Measurements from ENCODE around the gene IFITM2. TPM values are rescaled to one million over a fixed set of nuclear protein-coding genes. Genes with fewer than 3 reads are reported as not detected.

Gene IFITM2
- total and polyA plus RNA-seq, 4 donors, result 8.5 to 1,441 (median 404) TPM

- Histone ChIP-seq H3K36me3 (ENCODE audit: control insufficient read depth in 4 of 4, insufficient read depth in 3 of 4, low read depth in 1 of 4, low read length in 3 of 4) (peaks cover 0 to 2% (median 0%) of the 10 kb centered on the region in 4 donors), H3K9me3 (ENCODE audit: control insufficient read depth in 4 of 4, low read length in 3 of 4) (no peaks in the 10 kb centered on the region), H3K4me3 (ENCODE audit: low read depth in 1 of 3, low read length in 3 of 3) (no peak overlapping the region), H3K9ac (ENCODE audit: low read depth in 1 of 2, low read length in 2 of 2) (no peak overlapping the region), H3K27ac (ENCODE audit: low read depth in 1 of 2, low read length in 2 of 2) (no peak overlapping the region), H3K4me1 (ENCODE audit: control insufficient read depth in 4 of 4, insufficient read depth in 4 of 4, low read length in 3 of 4) (peaks cover 0 to 19% (median 11%) of the 10 kb centered on the region in 4 donors), H3K27me3 (ENCODE audit: control insufficient read depth in 4 of 4, insufficient read depth in 4 of 4, low read length in 3 of 4) (no peaks in the 10 kb centered on the region)
- DNase-seq (ENCODE audit: low spot score), result no peak
- 95% methylated on average over 44 of the region's 44 CpGs for WGBS
- TF ChIP-seq REST (IDR thresholded peaks at IDR 0.05), result no peak
- no peak for TF ChIP-seq CTCF (IDR thresholded peaks at IDR 0.05; ENCODE audit: low read depth, low read length, missing input control)
- TF ChIP-seq FOXA2 (IDR thresholded peaks at IDR 0.05), result no peak
- TF ChIP-seq YY1 (IDR thresholded peaks at IDR 0.05), result no peak
- no peak for TF ChIP-seq SP1 (IDR thresholded peaks at IDR 0.05)
- TF ChIP-seq ATF3 (IDR thresholded peaks at IDR 0.05), result no peak
- no peak for TF ChIP-seq HNF4A (conservative IDR thresholded peaks at IDR 0.05)
- TF ChIP-seq MAX (IDR thresholded peaks at IDR 0.05), result no peak
- TF ChIP-seq JUND (IDR thresholded peaks at IDR 0.05), result no peak
- no peak for TF ChIP-seq TAF1 (conservative IDR thresholded peaks at IDR 0.05)
- no peak for TF ChIP-seq RAD21 (IDR thresholded peaks at IDR 0.05)
- TF ChIP-seq FOXA1 (IDR thresholded peaks at IDR 0.05), result no peak
- no peak for TF ChIP-seq RXRA (IDR thresholded peaks at IDR 0.05)
- no peak for TF ChIP-seq HNF4G (IDR thresholded peaks at IDR 0.05)
- TF ChIP-seq NR2F2 (IDR thresholded peaks at IDR 0.05), result no peak
- TF ChIP-seq GABPA (IDR thresholded peaks at IDR 0.05 in 1 of 2, conservative IDR thresholded peaks at IDR 0.05 in 1 of 2), result no peak
- TF ChIP-seq ZBTB33 (IDR thresholded peaks at IDR 0.05), result no peak
These were observed 16.1 kb upstream of the IFITM2 start for GRCh38 chr11:291281-292210.

All from liver (tissue), 9 donors.